ENCODE data around the gene UCK2. TPM values are rescaled to one million over a fixed set of nuclear protein-coding genes. Genes with fewer than 3 reads are reported as not detected.

UCK2 gene
- total RNA-seq, 2 experiments from 2014 or later = 0.67 to 0.71 TPM

- ChIA-PET POLR2A (interaction anchor here (0.6 kb wide), 1 partner anchor 15 kb away, joined by 4 read pairs; no protein-coding TSS in a partner anchor), CTCF (no interaction called here)
- H3K4me1 ChIP-seq (ENCODE audit: insufficient read depth, low read length) = peaks cover 12% of the 10 kb centered on the region
- Mint-ChIP-seq H3K4me1 (ENCODE audit: low read depth) (peaks cover 18% of the 10 kb centered on the region), H3K27ac (no peak overlapping the region), H3K9me3 (no peaks in the 10 kb centered on the region), H3K36me3 (ENCODE audit: low read depth) (no peaks in the 10 kb centered on the region), H3K27me3 (no peaks in the 10 kb centered on the region), H3K4me3 (no peak overlapping the region)
- H3K36me3 ChIP-seq (ENCODE audit: insufficient read depth, low read length) = no peaks in the 10 kb centered on the region
- TF ChIP-seq CTCF (IDR thresholded peaks at IDR 0.05) = no peak
- H3K9me3 ChIP-seq (ENCODE audit: control insufficient read depth in 1 of 2, insufficient read depth in 1 of 2, low read length in 2 of 2) = peaks cover 0 to 3% of the 10 kb centered on the region in 2 experiments
- H3K27me3 ChIP-seq (ENCODE audit: control insufficient read depth in 1 of 2, insufficient read depth in 2 of 2, low read length in 2 of 2) = no peaks in the 10 kb centered on the region
- ATAC-seq (ENCODE audit: poor library complexity) (no peak), DNase-seq (no peak)
- intact Hi-C loops (cut with DNase I, micrococcal nuclease) = no loop called here
- H3K27ac ChIP-seq (ENCODE audit: low read depth in 1 of 2, low read length in 2 of 2) = no peak overlapping the region
- H3K4me3 ChIP-seq (ENCODE audit: low read length) = no peak overlapping the region
Measured at GRCh38 chr1:165845569-165845968, 18.2 kb downstream of the UCK2 start.

GRCh38 chr1:165845992-165846748 is 18.8 kb downstream of the UCK2 start:
- no peak overlapping the region for H3K4me3 Mint-ChIP-seq
- H3K36me3 Mint-ChIP-seq (ENCODE audit: low read depth) = no peaks in the 10 kb centered on the region
- ATAC-seq (ENCODE audit: poor library complexity) = no peak
- ChIA-PET CTCF (no interaction called here), POLR2A (interaction anchor here (0.6 kb wide), 1 partner anchor 15 kb away, joined by 4 read pairs; no protein-coding TSS in a partner anchor)
- no peaks in the 10 kb centered on the region for H3K27me3 Mint-ChIP-seq
- H3K4me1 Mint-ChIP-seq (ENCODE audit: low read depth) = peaks cover 22% of the 10 kb centered on the region
- no peaks in the 10 kb centered on the region for H3K9me3 Mint-ChIP-seq
- Histone ChIP-seq H3K27ac (ENCODE audit: low read depth in 1 of 2, low read length in 2 of 2) (no peak overlapping the region), H3K4me1 (ENCODE audit: insufficient read depth, low read length) (peaks cover 16% of the 10 kb centered on the region), H3K4me3 (ENCODE audit: low read length) (no peak overlapping the region), H3K27me3 (ENCODE audit: control insufficient read depth in 1 of 2, insufficient read depth in 2 of 2, low read length in 2 of 2) (no peaks in the 10 kb centered on the region), H3K36me3 (ENCODE audit: insufficient read depth, low read length) (no peaks in the 10 kb centered on the region), H3K9me3 (ENCODE audit: control insufficient read depth in 1 of 2, insufficient read depth in 1 of 2, low read length in 2 of 2) (peaks cover 0 to 3% of the 10 kb centered on the region in 2 experiments)
- no peak for TF ChIP-seq CTCF (IDR thresholded peaks at IDR 0.05)
- H3K27ac Mint-ChIP-seq = no peak overlapping the region
- DNase-seq = no peak
- intact Hi-C loops (cut with DNase I, micrococcal nuclease) = no loop called here

- H3K4me1 Mint-ChIP-seq (ENCODE audit: low read depth) = peaks cover 21% of the 10 kb centered on the region
- Histone ChIP-seq H3K4me3 (ENCODE audit: low read length) (no peak overlapping the region), H3K27me3 (ENCODE audit: control insufficient read depth in 1 of 2, insufficient read depth in 2 of 2, low read length in 2 of 2) (no peaks in the 10 kb centered on the region), H3K4me1 (ENCODE audit: insufficient read depth, low read length) (peaks cover 17% of the 10 kb centered on the region), H3K36me3 (ENCODE audit: insufficient read depth, low read length) (no peaks in the 10 kb centered on the region), H3K9me3 (ENCODE audit: control insufficient read depth in 1 of 2, insufficient read depth in 1 of 2, low read length in 2 of 2) (peaks cover 0 to 3% of the 10 kb centered on the region in 2 experiments), H3K27ac (ENCODE audit: low read depth in 1 of 2, low read length in 2 of 2) (no peak overlapping the region)
- CTCF ChIA-PET = no interaction called here
- no peaks in the 10 kb centered on the region for H3K36me3 Mint-ChIP-seq (ENCODE audit: low read depth)
- H3K9me3 Mint-ChIP-seq = no peaks in the 10 kb centered on the region
- no peak overlapping the region for H3K27ac Mint-ChIP-seq
- intact Hi-C loops (cut with DNase I, micrococcal nuclease) = no loop called here
- H3K27me3 Mint-ChIP-seq = no peaks in the 10 kb centered on the region
- no peak for TF ChIP-seq CTCF (IDR thresholded peaks at IDR 0.05)
- DNase-seq (no peak), ATAC-seq (ENCODE audit: poor library complexity) (no peak)
- POLR2A ChIA-PET = no interaction called here
- H3K4me3 Mint-ChIP-seq = no peak overlapping the region
Measured at GRCh38 chr1:165847486-165847885, 20.1 kb downstream of the UCK2 start.

All from CD4-positive, alpha-beta T cell (primary cell).